ENCODE measurements around the gene AGL. TPM values are rescaled to one million over a fixed set of nuclear protein-coding genes. Genes with fewer than 3 reads are reported as not detected.

The AGL gene
- total RNA-seq, 1 experiment from 2014 or later = 12.7 TPM

DNA sequence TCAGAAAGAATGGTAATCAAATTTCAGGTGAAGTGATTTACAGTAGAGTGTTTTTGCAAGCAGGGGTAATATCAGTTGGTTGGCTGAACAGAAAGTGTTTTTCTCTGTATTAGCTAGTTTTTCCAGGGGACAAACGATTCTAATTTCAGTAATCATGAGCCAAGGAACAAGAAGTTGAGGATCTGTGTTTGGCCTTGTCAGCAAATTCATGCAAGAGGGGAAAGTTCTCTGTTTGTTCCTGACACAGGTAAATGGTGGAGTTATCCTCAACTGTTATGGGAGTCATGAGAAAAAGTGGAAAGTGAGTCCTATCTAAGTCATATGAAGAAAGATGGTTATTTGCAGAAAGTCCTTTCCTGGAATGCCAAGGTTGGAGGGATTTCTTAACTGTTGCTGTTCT is 95.0 kb downstream of the AGL start:
- ChIA-PET CTCF (no interaction called here), POLR2A (ENCODE audit: low non-redundant PET) (no interaction called here)
- H3K27me3 ChIP-seq (replicated peaks; ENCODE audit: insufficient read depth, low read depth, low read length, poor library complexity) = no peaks in the 10 kb centered on the region
- H3K9me3 ChIP-seq (ENCODE audit: low read depth, low read length, poor library complexity, severe bottlenecking) = no peaks in the 10 kb centered on the region
- no peaks in the 10 kb centered on the region for H3K4me1 ChIP-seq (ENCODE audit: insufficient read depth, low read length, poor library complexity, severe bottlenecking)
- no peak overlapping the region for H3K4me3 ChIP-seq (ENCODE audit: low read depth, low read length, poor library complexity, severe bottlenecking)
- no peak for DNase-seq (ENCODE audit: low spot score)
- BruUV-seq (replicated peaks) = no TSS peak
- intact Hi-C loops (cut with micrococcal nuclease; ENCODE audit: unreplicated experiment) = no loop called here
- TF ChIP-seq, protein P1, sequence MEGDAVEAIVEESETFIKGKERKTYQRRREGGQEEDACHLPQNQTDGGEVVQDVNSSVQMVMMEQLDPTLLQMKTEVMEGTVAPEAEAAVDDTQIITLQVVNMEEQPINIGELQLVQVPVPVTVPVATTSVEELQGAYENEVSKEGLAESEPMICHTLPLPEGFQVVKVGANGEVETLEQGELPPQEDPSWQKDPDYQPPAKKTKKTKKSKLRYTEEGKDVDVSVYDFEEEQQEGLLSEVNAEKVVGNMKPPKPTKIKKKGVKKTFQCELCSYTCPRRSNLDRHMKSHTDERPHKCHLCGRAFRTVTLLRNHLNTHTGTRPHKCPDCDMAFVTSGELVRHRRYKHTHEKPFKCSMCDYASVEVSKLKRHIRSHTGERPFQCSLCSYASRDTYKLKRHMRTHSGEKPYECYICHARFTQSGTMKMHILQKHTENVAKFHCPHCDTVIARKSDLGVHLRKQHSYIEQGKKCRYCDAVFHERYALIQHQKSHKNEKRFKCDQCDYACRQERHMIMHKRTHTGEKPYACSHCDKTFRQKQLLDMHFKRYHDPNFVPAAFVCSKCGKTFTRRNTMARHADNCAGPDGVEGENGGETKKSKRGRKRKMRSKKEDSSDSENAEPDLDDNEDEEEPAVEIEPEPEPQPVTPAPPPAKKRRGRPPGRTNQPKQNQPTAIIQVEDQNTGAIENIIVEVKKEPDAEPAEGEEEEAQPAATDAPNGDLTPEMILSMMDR (conservative IDR thresholded peaks at IDR 0.05; ENCODE audit: low read depth, low read length) = no peak
- no peak for TF ChIP-seq EZH2 (IDR thresholded peaks at IDR 0.05; ENCODE audit: borderline replicate concordance, low read depth, low read length, poor library complexity, severe bottlenecking)
- no peaks in the 10 kb centered on the region for H3K36me3 ChIP-seq (ENCODE audit: insufficient read depth, low read length, poor library complexity, severe bottlenecking)
- H3K27ac ChIP-seq (ENCODE audit: low read depth, low read length, poor library complexity, severe bottlenecking) = no peak overlapping the region

DNA sequence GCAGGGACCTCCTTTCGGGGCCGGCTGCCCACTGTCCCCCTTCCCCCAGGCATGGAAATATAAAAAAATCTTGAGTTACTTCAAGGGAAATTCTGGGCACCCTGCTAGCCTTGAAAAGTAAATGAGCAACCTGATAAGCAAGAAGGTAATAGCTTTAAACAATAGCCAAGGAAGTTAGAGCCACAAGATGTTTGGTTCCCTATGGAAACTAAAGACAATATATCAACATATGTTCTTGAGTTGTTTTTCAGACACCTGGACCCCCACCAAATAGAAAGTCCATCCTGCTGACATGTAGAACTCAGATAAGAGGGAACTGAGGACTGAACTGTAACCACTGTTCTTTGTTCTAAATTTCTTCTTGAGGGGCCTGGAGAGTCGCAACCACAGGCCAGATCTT is 100.3 kb downstream of the AGL start:
- no peak for DNase-seq (ENCODE audit: low spot score)
- ChIA-PET POLR2A (ENCODE audit: low non-redundant PET) (no interaction called here), CTCF (no interaction called here)
- BruUV-seq (replicated peaks) = no TSS peak
- intact Hi-C loops (cut with micrococcal nuclease; ENCODE audit: unreplicated experiment) = no loop called here
- Histone ChIP-seq H3K27me3 (replicated peaks; ENCODE audit: insufficient read depth, low read depth, low read length, poor library complexity) (no peaks in the 10 kb centered on the region), H3K36me3 (ENCODE audit: insufficient read depth, low read length, poor library complexity, severe bottlenecking) (no peaks in the 10 kb centered on the region), H3K4me3 (ENCODE audit: low read depth, low read length, poor library complexity, severe bottlenecking) (no peak overlapping the region), H3K9me3 (ENCODE audit: low read depth, low read length, poor library complexity, severe bottlenecking) (no peaks in the 10 kb centered on the region), H3K27ac (ENCODE audit: low read depth, low read length, poor library complexity, severe bottlenecking) (no peak overlapping the region), H3K4me1 (ENCODE audit: insufficient read depth, low read length, poor library complexity, severe bottlenecking) (no peaks in the 10 kb centered on the region)
- TF ChIP-seq EZH2 (IDR thresholded peaks at IDR 0.05; ENCODE audit: borderline replicate concordance, low read depth, low read length, poor library complexity, severe bottlenecking) = no peak
- TF ChIP-seq, protein P1 (conservative IDR thresholded peaks at IDR 0.05; ENCODE audit: low read depth, low read length) = no peak

DNA sequence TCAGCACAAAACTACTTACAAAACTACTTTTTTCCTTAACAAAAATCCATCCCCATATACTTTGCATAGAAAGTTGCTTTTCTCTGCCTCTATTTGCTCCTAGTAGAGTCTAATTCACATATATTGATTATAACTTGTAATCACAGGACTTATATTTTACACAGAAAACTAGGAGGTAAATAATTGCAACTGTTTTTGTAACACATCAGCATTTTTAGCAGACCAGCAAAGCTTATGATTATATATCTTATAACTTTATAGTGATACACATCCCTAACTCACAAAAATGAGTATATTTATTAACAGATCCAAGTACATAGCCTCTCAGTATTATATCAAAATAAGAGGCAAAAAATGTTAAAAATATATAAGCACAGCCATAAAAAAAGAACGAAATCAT is 102.4 kb downstream of the AGL start:
- no peak for DNase-seq (ENCODE audit: low spot score)
- Histone ChIP-seq H3K4me3 (ENCODE audit: low read depth, low read length, poor library complexity, severe bottlenecking) (no peak overlapping the region), H3K4me1 (ENCODE audit: insufficient read depth, low read length, poor library complexity, severe bottlenecking) (no peaks in the 10 kb centered on the region), H3K36me3 (ENCODE audit: insufficient read depth, low read length, poor library complexity, severe bottlenecking) (no peaks in the 10 kb centered on the region), H3K27me3 (replicated peaks; ENCODE audit: insufficient read depth, low read depth, low read length, poor library complexity) (no peaks in the 10 kb centered on the region), H3K27ac (ENCODE audit: low read depth, low read length, poor library complexity, severe bottlenecking) (no peak overlapping the region), H3K9me3 (ENCODE audit: low read depth, low read length, poor library complexity, severe bottlenecking) (no peaks in the 10 kb centered on the region)
- TF ChIP-seq EZH2 (IDR thresholded peaks at IDR 0.05; ENCODE audit: borderline replicate concordance, low read depth, low read length, poor library complexity, severe bottlenecking) = no peak
- TF ChIP-seq, protein P1 (conservative IDR thresholded peaks at IDR 0.05; ENCODE audit: low read depth, low read length) = no peak
- intact Hi-C loops (cut with micrococcal nuclease; ENCODE audit: unreplicated experiment) = no loop called here
- CTCF ChIA-PET = no interaction called here
- no TSS peak for BruUV-seq (replicated peaks)
- POLR2A ChIA-PET (ENCODE audit: low non-redundant PET) = no interaction called here
